RCC 7860 (cell line): ENCODE measurements around the gene SYCP2L.
"Not testable (repeated sequence)": the region's sequence is repeated elsewhere in the genome, so short reads cannot be mapped to it uniquely, and the experiment has no call there.

Source experiments
- DNase-seq: peaks from one replicate; pipeline ENCODE4 v3.0.0-alpha.2; 2015; ENCODE audit warnings: low spot score
- FAIRE-seq: peaks from 2 replicates; lab custom pipeline; 2012; peaks lifted over from hg19 to GRCh38; lab: Jason Lieb, UNC

Gene SYCP2L

GRCh38 chr6:10951675-10952282 lies 64.9 kb downstream of the SYCP2L start:
- FAIRE-seq (peak; percentile 68), DNase-seq (peak; percentile 24)

- FAIRE-seq, result no peak
- DNase-seq, result peak; percentile 31
Observed at GRCh38 chr6:10954590-10955010, 67.7 kb downstream of the SYCP2L start.

GRCh38 chr6:10956776-10957175 lies 69.9 kb downstream of the SYCP2L start:
- no peak for DNase-seq
- no peak for FAIRE-seq

DNA sequence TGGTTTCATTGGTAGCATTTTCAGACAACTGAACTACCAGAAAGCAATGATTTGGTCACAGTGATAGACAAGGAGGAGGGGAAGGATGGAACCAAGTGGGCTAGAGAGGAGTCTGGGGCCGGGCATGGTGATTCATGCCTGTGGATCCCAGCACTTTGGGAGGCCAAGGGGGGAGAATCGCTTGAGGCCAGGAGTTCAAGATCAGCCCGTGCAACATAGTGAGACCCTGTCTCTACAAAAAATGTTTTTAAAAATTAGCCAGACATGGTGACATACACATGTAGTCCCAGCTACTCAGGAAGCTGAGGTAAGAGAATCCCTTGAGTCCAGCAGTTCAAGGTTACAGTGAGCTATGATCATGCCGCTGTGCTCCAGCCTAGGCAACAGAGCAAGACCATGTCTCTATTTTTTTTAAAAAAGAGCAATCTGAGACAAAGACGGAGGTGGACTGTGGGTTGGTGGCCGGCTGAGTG lies 70.6 kb downstream of the SYCP2L start:
- DNase-seq, result no peak
- FAIRE-seq, result no peak

- DNase-seq (no peak), FAIRE-seq (no peak)
Observed at GRCh38 chr6:10960171-10960570, 73.3 kb downstream of the SYCP2L start.

GRCh38 chr6:10961837-10962236 lies 75.0 kb downstream of the SYCP2L start:
- no peak for FAIRE-seq
- DNase-seq, result no peak

GRCh38 chr6:10962673-10963072 lies 75.8 kb downstream of the SYCP2L start:
- peak; percentile 60 for FAIRE-seq
- peak; percentile 24 for DNase-seq

GRCh38 chr6:10963113-10963512 lies 76.3 kb downstream of the SYCP2L start:
- DNase-seq, result no peak
- no peak for FAIRE-seq

DNA sequence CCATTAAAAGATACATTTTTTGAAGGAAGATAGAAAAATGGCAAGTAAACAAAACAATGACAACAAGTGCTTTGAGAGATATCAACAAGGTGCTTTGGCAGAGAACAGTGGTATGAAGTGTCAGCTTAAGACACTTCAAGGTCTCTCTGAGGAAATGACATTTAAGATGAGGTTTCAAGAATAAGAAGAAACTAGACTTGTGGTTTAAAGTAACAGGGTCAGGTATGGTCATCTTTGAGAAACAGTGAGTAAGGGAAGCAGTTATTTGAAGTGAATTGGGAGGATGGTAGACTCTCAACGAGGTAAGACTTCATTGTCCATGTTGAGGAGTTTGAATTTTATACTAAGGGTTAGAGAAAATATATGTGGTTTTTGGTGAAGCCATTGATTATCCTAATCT lies 77.8 kb downstream of the SYCP2L start:
- FAIRE-seq, result no peak
- no peak for DNase-seq

DNA sequence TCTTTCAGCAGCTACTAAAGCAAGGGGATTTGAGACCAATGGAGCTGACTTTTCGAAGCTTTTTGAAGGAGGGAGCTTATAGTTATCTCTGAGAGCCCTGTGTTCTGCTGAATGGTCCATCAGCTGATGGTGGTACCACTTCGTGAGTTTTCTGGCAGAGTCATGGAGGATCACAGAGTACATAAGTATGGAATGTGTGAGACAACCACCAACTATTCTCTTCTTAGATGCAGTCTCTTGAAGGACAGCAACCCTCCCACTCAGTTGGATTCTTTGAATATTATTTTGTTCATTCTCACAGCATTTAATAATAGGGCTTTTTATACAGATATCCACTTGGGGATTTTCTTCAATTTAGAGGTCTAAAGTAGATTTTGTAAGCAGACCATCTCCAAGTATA lies 81.9 kb downstream of the SYCP2L start:
- no peak for FAIRE-seq
- no peak for DNase-seq

DNA sequence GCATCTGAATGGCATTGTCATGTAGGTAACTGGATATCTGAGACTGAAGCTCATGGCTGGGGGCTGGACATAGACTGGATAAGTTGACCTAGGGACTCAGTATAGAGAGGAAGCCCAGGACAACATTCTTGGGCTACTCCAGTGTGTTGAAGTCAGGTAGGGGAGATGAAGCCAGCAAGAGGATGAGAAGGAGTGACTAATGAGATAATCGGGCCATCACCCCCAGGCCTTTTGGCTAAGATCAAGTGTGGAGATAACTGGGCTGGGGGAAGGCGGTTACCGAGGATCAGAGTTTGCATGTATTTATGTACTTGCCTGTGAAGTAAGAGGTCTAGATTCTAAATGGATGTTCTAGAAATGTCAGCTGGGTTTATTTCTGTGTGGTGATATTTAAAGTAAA lies 83.9 kb downstream of the SYCP2L start:
- DNase-seq (no peak), FAIRE-seq (no peak)

- no peak for FAIRE-seq
- DNase-seq, result no peak
Observed at GRCh38 chr6:10972196-10972595, 85.3 kb downstream of the SYCP2L start.

DNA sequence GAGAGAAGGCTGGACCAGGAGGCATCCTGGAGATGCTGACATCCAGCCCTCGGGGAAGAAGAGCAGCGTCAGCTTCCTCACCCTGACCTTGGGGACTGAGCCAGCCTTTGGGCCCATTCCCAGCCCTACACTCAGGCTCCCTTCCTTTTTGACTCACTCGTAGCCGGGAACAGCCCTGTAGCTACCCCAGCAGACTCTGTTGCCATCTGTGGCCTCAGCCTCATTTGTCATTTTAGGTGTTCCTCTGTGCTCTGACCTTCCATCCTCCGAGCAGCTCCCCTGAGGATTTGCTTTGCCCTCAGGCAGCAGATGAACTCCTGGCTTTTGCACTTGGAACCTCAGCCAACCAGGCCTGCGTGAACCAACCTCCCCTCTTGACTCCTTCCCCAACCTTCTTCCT lies 89.7 kb downstream of the SYCP2L start:
- DNase-seq (no peak), FAIRE-seq (no peak)

GRCh38 chr6:10977231-10977968 lies 90.5 kb downstream of the SYCP2L start:
- no peak for DNase-seq
- FAIRE-seq, result no peak

DNA sequence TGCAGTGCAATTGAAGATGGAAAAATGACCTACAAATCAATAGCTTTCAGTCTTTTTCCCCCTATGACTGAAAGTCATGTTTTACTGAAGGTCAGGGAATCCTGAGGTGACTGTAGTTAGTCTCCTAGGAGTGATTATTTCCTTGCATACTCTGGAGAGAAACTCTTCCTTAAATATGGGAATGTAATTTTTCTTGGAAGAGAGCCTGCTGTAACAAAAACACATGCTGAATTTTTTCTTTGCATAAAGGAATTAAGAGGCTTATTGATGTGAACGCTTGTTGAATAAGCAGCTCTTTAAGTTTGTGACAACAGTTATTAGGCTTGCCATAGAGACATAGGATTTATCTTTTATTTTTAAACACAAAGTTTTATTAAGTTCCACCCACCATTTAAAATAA lies 92.8 kb downstream of the SYCP2L start:
- FAIRE-seq, result no peak
- DNase-seq, result no peak

DNA sequence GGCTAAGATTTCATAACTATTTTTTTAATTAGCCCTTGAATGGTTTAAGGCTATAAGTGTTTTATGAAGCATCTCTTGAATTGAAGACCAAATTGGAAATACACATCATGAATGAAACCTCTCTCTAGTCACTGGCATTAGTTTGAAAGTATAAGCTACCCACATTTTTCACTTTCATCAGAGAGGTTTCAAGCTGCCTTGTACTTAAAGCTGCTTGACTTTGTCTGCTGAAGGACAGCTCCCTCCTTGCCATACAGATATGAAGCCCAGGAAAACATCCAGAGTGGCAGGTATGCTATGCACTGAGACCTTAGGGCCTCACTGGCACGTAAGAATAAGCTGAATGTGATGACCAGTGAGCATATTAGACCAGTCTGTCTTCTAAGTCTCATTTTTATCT lies 94.6 kb downstream of the SYCP2L start:
- DNase-seq (no peak), FAIRE-seq (no peak)

DNA sequence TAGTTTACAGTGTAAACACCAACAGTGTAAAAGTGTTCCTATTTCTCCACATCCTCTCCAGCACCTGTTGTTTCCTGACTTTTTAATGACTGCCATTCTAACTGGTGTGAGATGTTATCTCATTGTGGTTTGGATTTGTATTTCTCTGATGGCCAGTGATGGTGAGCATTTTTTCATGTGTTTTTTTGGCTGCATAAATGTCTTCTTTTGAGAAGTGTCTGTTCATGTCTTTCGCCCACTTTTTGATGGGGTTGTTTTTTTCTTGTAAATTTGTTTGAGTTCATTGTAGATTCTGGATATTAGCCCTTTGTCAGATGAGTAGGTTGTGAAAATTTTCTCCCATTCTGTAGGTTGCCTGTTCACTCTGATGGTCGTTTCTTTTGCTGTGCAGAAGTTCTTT lies 98.1 kb downstream of the SYCP2L start:
- FAIRE-seq, DNase-seq: not testable (repeated sequence)

- no peak for FAIRE-seq
- no peak for DNase-seq
Observed at GRCh38 chr6:10989587-10989986, 102.7 kb downstream of the SYCP2L start.

GRCh38 chr6:10991115-10991514 lies 104.3 kb downstream of the SYCP2L start:
- FAIRE-seq, result no peak
- no peak for DNase-seq

- DNase-seq, result peak; percentile 12
- FAIRE-seq, result no peak
Observed at GRCh38 chr6:10993896-10994295, 107.0 kb downstream of the SYCP2L start.

GRCh38 chr6:10995114-10995707 lies 108.4 kb downstream of the SYCP2L start:
- DNase-seq, result no peak
- no peak for FAIRE-seq

DNA sequence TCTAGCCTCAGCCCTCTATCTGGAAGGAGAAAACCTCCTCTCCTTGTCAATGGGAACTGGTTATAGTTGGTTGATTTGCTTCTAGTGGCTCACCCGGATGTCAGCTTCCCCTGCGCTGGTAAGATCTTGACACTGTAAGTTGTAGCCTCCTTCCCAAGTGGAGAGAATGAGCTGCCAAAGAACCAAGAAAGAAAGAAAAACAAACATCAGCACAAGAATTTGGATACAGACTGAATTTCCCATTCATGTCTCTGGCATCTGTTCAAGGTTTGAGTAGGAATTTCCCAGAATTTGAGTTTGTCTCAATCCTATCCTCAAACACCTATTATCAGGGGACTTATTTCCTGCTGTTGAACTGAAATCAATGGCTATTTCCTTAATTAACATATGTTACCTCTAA lies 113.1 kb downstream of the SYCP2L start:
- DNase-seq (no peak), FAIRE-seq (no peak)
